Astrocyte (in vitro differentiated cells and primary cell): ENCODE measurements around the gene SUMO3. TPM values are rescaled to one million over a fixed set of nuclear protein-coding genes. Genes with fewer than 3 reads are reported as not detected.

Experiments
- DNase-seq: peaks from one replicate; pipeline ENCODE4 v3.0.0-alpha.2; 2010; ENCODE audit warnings: low read depth
- FAIRE-seq: peaks from 2 replicates; lab custom pipeline; 2011; peaks lifted over from hg19 to GRCh38; lab: Jason Lieb, UNC
- H2AFZ ChIP-seq: 2 replicates; pipeline ENCODE4 v1.6.0; 2012; ENCODE audit warnings: low read depth, low read length, inconsistent platforms
- H3K27ac ChIP-seq: 2 replicates; pipeline ENCODE4 v1.5.1; 2011; ENCODE audit warnings: low read depth, low read length, inconsistent platforms
- H3K27me3 ChIP-seq: 2 replicates; pipeline ENCODE4 v1.6.0; 2011; ENCODE audit warnings: low read length, inconsistent platforms; ENCODE audit not compliant: insufficient read depth
- H3K36me3 ChIP-seq: 2 replicates; pipeline ENCODE4 v1.5.1; 2011; ENCODE audit warnings: low read length, inconsistent platforms; ENCODE audit not compliant: insufficient read depth
- H3K4me1 ChIP-seq: 2 replicates; pipeline ENCODE4 v1.5.1; 2011; ENCODE audit warnings: low read length, inconsistent platforms; ENCODE audit not compliant: insufficient read depth
- H3K4me2 ChIP-seq: 2 replicates; pipeline ENCODE4 v1.6.0; 2012; ENCODE audit warnings: low read length, inconsistent platforms
- H3K4me3 ChIP-seq: 2 replicates; pipeline ENCODE4 v1.5.1; 2011; ENCODE audit warnings: low read depth, mild to moderate bottlenecking, low read length, inconsistent platforms; ENCODE audit not compliant: insufficient read depth
- H3K79me2 ChIP-seq: 2 replicates; pipeline ENCODE4 v1.6.0; 2012; ENCODE audit warnings: mild to moderate bottlenecking, low read length, inconsistent platforms; ENCODE audit not compliant: insufficient read depth
- H3K9ac ChIP-seq: 2 replicates; pipeline ENCODE4 v1.6.0; 2012; ENCODE audit warnings: mild to moderate bottlenecking, low read length, inconsistent platforms
- H3K9me3 ChIP-seq: 2 replicates; pipeline ENCODE4 v1.5.1; 2012; ENCODE audit warnings: low read depth, mild to moderate bottlenecking, low read length, inconsistent platforms; ENCODE audit not compliant: insufficient read depth
- H4K20me1 ChIP-seq: 2 replicates; pipeline ENCODE4 v1.6.0; 2012; ENCODE audit warnings: low read length, inconsistent platforms; ENCODE audit not compliant: insufficient read depth
- H3K27ac Mint-ChIP-seq: one replicate; pipeline ENCODE4 v1.8.0; 2021; ENCODE audit warnings: mild to moderate bottlenecking, mixed read lengths; ENCODE audit not compliant: unreplicated experiment
- H3K27me3 Mint-ChIP-seq: one replicate; pipeline ENCODE4 v1.8.0; 2021; ENCODE audit warnings: low read depth, mixed read lengths; ENCODE audit not compliant: unreplicated experiment
- H3K36me3 Mint-ChIP-seq: one replicate; pipeline ENCODE4 v1.8.0; 2021; ENCODE audit warnings: low read depth, mixed read lengths; ENCODE audit not compliant: unreplicated experiment
- H3K4me1 Mint-ChIP-seq: one replicate; pipeline ENCODE4 v1.8.0; 2021; ENCODE audit warnings: low read depth, mixed read lengths; ENCODE audit not compliant: unreplicated experiment
- H3K4me3 Mint-ChIP-seq: one replicate; pipeline ENCODE4 v1.8.0; 2021; ENCODE audit warnings: mild to moderate bottlenecking, moderate library complexity, mixed read lengths; ENCODE audit not compliant: unreplicated experiment
- H3K9me3 Mint-ChIP-seq: one replicate; pipeline ENCODE4 v1.8.0; 2021; ENCODE audit warnings: mild to moderate bottlenecking, mixed read lengths; ENCODE audit not compliant: unreplicated experiment
- CTCF ChIP-seq: IDR thresholded peaks from 2 replicates; pipeline ENCODE4 v1.5.1; 2011; ENCODE audit warnings: low read depth, mild to moderate bottlenecking, inconsistent platforms, low read length, moderate library complexity; ENCODE audit not compliant: insufficient read depth
- EZH2 ChIP-seq: IDR thresholded peaks from 2 replicates; pipeline ENCODE4 v1.6.1; 2012; ENCODE audit warnings: mild to moderate bottlenecking, low read length, inconsistent platforms; ENCODE audit not compliant: insufficient read depth
- total RNA-seq: library from RNA; stranded (reverse); gene quantifications from 2 replicates; pipeline ENCODE4 v1.2.1, GENCODE V29; 2021

SUMO3 gene
- total RNA-seq, 1 donor from 2014 or later = 83.5 TPM

GRCh38 chr21:44762221-44763049 is 55.4 kb downstream of the SUMO3 start:
- Mint-ChIP-seq H3K4me3 (no peak overlapping the region), H3K4me1 (peaks cover 7% of the 10 kb centered on the region), H3K27me3 (peaks cover 19% of the 10 kb centered on the region), H3K36me3 (no peaks in the 10 kb centered on the region), H3K9me3 (no peaks in the 10 kb centered on the region), H3K27ac (no peak overlapping the region)
- DNase-seq = no peak
- H3K27me3 ChIP-seq = no peaks in the 10 kb centered on the region
- H3K9me3 ChIP-seq = no peaks in the 10 kb centered on the region
- no peak overlapping the region for H2AFZ ChIP-seq
- no peak for FAIRE-seq
- no peak overlapping the region for H3K9ac ChIP-seq
- TF ChIP-seq CTCF (no peak), EZH2 (no peak)
- no peak overlapping the region for H3K4me3 ChIP-seq
- no peaks in the 10 kb centered on the region for H3K79me2 ChIP-seq
- no peak overlapping the region for H3K27ac ChIP-seq
- H4K20me1 ChIP-seq = peaks cover 5% of the 10 kb centered on the region
- H3K36me3 ChIP-seq = no peaks in the 10 kb centered on the region
- H3K4me2 ChIP-seq = no peak overlapping the region
- peaks cover 13% of the 10 kb centered on the region for H3K4me1 ChIP-seq

- TF ChIP-seq EZH2 (no peak), CTCF (no peak)
- Mint-ChIP-seq H3K27me3 (peaks cover 22% of the 10 kb centered on the region), H3K4me3 (no peak overlapping the region), H3K9me3 (no peaks in the 10 kb centered on the region), H3K4me1 (peaks cover 7% of the 10 kb centered on the region), H3K36me3 (no peaks in the 10 kb centered on the region), H3K27ac (no peak overlapping the region)
- Histone ChIP-seq H3K27me3 (no peaks in the 10 kb centered on the region), H3K9me3 (no peaks in the 10 kb centered on the region), H2AFZ (no peak overlapping the region), H3K36me3 (no peaks in the 10 kb centered on the region), H3K4me1 (peaks cover 13% of the 10 kb centered on the region), H3K4me3 (no peak overlapping the region), H3K4me2 (no peak overlapping the region), H3K79me2 (no peaks in the 10 kb centered on the region), H4K20me1 (peaks cover 5% of the 10 kb centered on the region), H3K27ac (no peak overlapping the region), H3K9ac (no peak overlapping the region)
- FAIRE-seq = no peak
- DNase-seq = no peak
Observed at GRCh38 chr21:44761747-44762208, 56.1 kb downstream of the SUMO3 start.
